T-helper 17 cell (primary cell): ENCODE results near the gene NFAM1. TPM values are rescaled to one million over a fixed set of nuclear protein-coding genes. Genes with fewer than 3 reads are reported as not detected.

ENCODE experiments used
- ATAC-seq: fragments of 150-1000 bp; cut with Tn5 transposase; 2 replicates; pipeline ENCODE4 v1.10.0; 2021; ENCODE audit warnings: mild to moderate bottlenecking, moderate library complexity
- DNase-seq, 3 donors: peaks; one replicate each; pipeline versions ENCODE4 v3.0.0 to v3.0.0-alpha.2; 2020 to 2021
- H3K9me3 ChIP-seq: one replicate; pipeline ENCODE4 v1.7.0; 2013; ENCODE audit warnings: low read length, mild to moderate bottlenecking; ENCODE audit not compliant: control insufficient read depth, poor library complexity, severe bottlenecking
- H3K27ac Mint-ChIP-seq: one replicate; pipeline ENCODE4 v1.8.0; 2022; ENCODE audit warnings: mild to moderate bottlenecking, moderate library complexity, mixed read lengths
- H3K27me3 Mint-ChIP-seq: one replicate; pipeline ENCODE4 v1.8.0; 2022; ENCODE audit warnings: mixed read lengths
- H3K36me3 Mint-ChIP-seq: one replicate; pipeline ENCODE4 v1.8.0; 2022; ENCODE audit warnings: low read depth, mixed read lengths
- H3K4me1 Mint-ChIP-seq: one replicate; pipeline ENCODE4 v1.8.0; 2022; ENCODE audit warnings: mild to moderate bottlenecking, mixed read lengths
- H3K4me3 Mint-ChIP-seq: one replicate; pipeline ENCODE4 v1.8.0; 2022; ENCODE audit warnings: mild to moderate bottlenecking, moderate library complexity, mixed read lengths
- total RNA-seq, 4 donors: library from RNA in 2 of 4; stranded (reverse) in 2 of 4; gene quantifications; one replicate each; pipeline ENCODE4 v1.2.3 and lab custom pipeline; 2022 to 2026

NFAM1 gene
- total RNA-seq, 2 donors from 2014 or later, result 0.55 to 2.4 TPM

DNA sequence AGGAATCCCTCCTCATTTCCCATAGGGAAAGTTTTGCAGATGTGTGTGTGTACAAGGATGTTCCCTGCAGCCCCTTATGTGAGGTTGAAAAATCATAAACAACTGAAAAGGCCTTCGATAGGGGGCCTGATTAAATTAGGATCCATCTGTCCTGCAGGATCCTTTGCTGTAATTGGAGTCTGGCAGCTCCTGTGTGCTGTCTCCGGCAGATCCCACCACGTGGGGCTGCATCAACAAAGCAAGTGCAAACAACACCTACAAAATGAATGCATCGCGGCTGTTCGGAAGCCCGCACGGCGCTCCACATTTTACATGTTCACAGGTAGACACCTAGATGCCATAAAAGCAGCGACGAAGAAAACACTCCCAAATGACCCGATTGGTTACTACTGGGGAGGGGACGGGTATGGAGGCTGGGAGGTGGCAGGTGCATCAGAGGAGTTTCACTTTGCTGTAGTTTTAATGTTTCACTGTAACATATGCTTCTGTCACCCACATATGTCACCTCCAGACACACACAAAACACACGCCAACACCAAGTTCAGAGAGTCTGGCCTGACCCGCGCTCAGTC, 52.2 kb downstream of the NFAM1 start:
- Mint-ChIP-seq H3K36me3 (no peaks in the 10 kb centered on the region), H3K27ac (peak overlapping the region; percentile 69)
- no peaks in the 10 kb centered on the region for H3K9me3 ChIP-seq

GRCh38 chr22:42376711-42377554, 55.3 kb downstream of the NFAM1 start:
- H3K27ac Mint-ChIP-seq, result no peak overlapping the region
- H3K27me3 Mint-ChIP-seq, result peaks cover 9% of the 10 kb centered on the region
- no peaks in the 10 kb centered on the region for H3K36me3 Mint-ChIP-seq
- no peaks in the 10 kb centered on the region for H3K9me3 ChIP-seq
- no peak overlapping the region for H3K4me3 Mint-ChIP-seq
- DNase-seq (no peak), ATAC-seq (no peak)
- peaks cover 11% of the 10 kb centered on the region for H3K4me1 Mint-ChIP-seq

More for the DNA sequence above, 52.2 kb downstream of the NFAM1 start:
- no peak for ATAC-seq
- Mint-ChIP-seq H3K4me1 (peaks cover 6% of the 10 kb centered on the region), H3K4me3 (no peak overlapping the region), H3K27me3 (peaks cover 9% of the 10 kb centered on the region)
- DNase-seq, result no peak

DNA sequence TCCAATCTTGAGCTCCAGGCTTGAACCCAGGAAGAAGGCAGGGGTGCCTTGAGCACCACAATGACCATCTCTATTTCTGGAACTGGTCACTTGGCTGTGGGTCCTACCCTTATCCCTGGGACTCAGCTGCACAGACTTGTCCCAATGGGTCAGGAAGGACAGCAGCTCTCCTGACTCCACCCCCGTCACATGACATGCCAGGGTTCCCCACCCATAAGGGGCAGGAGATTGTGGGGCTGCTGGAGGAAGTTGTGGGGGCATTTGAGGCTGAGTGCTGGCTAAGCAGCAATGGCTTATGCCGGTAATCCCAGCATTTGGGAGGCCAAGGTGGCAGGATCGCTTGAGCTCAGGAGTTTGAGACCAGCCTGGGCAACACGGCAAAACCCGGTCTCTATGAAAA, 56.2 kb downstream of the NFAM1 start:
- peaks cover 11% of the 10 kb centered on the region for H3K4me1 Mint-ChIP-seq
- H3K36me3 Mint-ChIP-seq, result no peaks in the 10 kb centered on the region
- H3K27ac Mint-ChIP-seq, result no peak overlapping the region

GRCh38 chr22:42372976-42373375, 59.2 kb downstream of the NFAM1 start:
- Mint-ChIP-seq H3K27me3 (peaks cover 11% of the 10 kb centered on the region), H3K27ac (no peak overlapping the region), H3K4me1 (peaks cover 19% of the 10 kb centered on the region), H3K36me3 (peaks cover 2% of the 10 kb centered on the region), H3K4me3 (no peak overlapping the region)
- ATAC-seq (no peak), DNase-seq (no peak)
- no peaks in the 10 kb centered on the region for H3K9me3 ChIP-seq

More for the DNA sequence above, 56.2 kb downstream of the NFAM1 start:
- Mint-ChIP-seq H3K4me3 (no peak overlapping the region), H3K27me3 (peaks cover 9% of the 10 kb centered on the region)
- ATAC-seq, result no peak
- no peak for DNase-seq
- H3K9me3 ChIP-seq, result no peaks in the 10 kb centered on the region

DNA sequence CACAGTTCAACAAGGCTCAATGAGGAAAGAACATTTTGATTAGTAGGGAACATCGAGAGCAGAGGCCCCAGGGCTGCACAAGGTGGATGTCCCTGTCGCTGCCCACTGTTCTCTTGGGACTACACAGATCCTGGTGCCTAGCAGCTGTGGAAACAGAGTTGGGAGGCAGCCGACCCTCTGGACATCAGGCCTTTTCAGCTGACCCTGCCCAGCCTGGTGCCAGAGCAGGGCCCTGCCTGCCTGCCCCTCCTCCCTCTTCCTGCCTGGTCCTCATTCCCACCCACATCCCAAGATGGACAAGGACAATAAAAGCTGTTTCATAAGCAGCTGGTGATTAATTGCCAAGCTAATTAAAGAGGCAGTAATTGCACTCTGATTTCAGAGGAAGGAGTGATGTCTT, 60.7 kb downstream of the NFAM1 start:
- ATAC-seq, result no peak
- no peak overlapping the region for H3K4me3 Mint-ChIP-seq

DNA sequence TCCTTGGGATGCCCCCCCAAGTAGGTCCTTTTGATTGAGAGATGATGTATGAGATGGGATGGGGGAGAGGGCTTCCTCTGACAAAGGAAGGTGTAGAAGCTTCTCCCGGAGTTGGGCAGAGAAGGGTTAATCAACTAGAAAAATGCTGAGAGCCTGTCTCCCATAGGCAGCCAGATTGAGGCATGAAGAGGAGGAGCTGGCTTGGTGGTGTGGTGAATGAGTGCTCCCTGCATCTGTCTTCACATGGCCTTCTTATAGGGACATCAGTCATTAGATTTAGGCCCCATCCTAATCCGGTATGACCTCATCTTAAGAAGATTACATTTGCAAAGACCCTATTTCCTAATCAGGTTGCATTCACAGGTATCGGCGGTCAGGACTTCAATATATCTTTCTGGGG, 61.1 kb downstream of the NFAM1 start:
- no peak overlapping the region for H3K4me3 Mint-ChIP-seq
- peaks cover 2% of the 10 kb centered on the region for H3K36me3 Mint-ChIP-seq
- peaks cover 16% of the 10 kb centered on the region for H3K27me3 Mint-ChIP-seq
- H3K9me3 ChIP-seq, result no peaks in the 10 kb centered on the region
- H3K27ac Mint-ChIP-seq, result no peak overlapping the region
- ATAC-seq (no peak), DNase-seq (no peak)
- H3K4me1 Mint-ChIP-seq, result peaks cover 21% of the 10 kb centered on the region

More for the DNA sequence above, 60.7 kb downstream of the NFAM1 start:
- Mint-ChIP-seq H3K27me3 (peaks cover 16% of the 10 kb centered on the region), H3K27ac (no peak overlapping the region), H3K4me1 (peaks cover 21% of the 10 kb centered on the region), H3K36me3 (peaks cover 2% of the 10 kb centered on the region)
- no peaks in the 10 kb centered on the region for H3K9me3 ChIP-seq
- no peak for DNase-seq

DNA sequence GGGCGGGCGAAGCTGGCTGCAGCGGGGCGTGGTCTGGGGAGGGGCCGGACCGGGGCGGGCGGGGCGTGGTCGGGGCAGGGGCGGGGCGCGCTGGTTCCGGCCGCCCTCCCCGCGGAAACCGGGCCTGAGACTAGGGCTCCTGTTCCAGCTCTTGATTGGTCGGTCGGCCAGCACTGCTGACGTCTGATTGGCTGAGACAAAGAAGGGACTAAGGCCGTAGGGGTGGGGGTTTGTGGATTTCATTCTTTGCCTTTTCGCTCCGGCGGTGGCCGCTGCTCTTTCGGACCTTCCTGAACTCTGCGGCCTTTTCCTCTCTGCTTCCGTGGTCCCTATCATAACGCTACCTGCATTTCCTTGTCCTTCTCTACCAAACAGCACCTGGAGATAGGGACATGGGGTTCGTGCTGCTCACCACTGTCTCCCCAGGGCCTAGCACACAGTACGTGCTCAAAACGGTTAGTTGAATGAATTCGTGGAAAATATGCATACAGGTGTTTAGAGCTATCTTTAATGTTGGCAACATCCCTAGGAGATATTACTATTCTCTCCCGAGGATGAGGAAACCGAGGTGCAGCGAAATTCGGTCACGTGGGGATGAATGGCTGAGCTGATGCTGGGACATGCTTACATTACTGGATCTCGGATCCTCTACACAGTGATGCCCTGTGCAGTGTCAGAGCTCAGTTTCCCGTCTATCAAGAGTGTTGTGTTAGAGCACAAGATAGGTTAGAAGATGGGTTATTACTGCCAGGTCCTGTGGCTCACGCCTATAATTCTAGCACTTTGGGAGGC, 62.8 kb downstream of the NFAM1 start:
- H3K4me1 Mint-ChIP-seq, result peaks cover 18% of the 10 kb centered on the region
- ATAC-seq (peak; percentile 97), DNase-seq (peak; percentile 66 to 82 (median 78))
- peaks cover 23% of the 10 kb centered on the region for H3K27me3 Mint-ChIP-seq
- peaks cover 2% of the 10 kb centered on the region for H3K36me3 Mint-ChIP-seq
- no peaks in the 10 kb centered on the region for H3K9me3 ChIP-seq
- H3K4me3 Mint-ChIP-seq, result peak overlapping the region; percentile 96
- peak overlapping the region; percentile 79 for H3K27ac Mint-ChIP-seq

- H3K27ac Mint-ChIP-seq, result no peak overlapping the region
- H3K27me3 Mint-ChIP-seq, result peaks cover 23% of the 10 kb centered on the region
- H3K9me3 ChIP-seq, result no peaks in the 10 kb centered on the region
- ATAC-seq (peak; percentile 50), DNase-seq (peak; percentile 17 to 25 (median 19))
- H3K4me3 Mint-ChIP-seq, result peak overlapping the region; percentile 96
- peaks cover 17% of the 10 kb centered on the region for H3K4me1 Mint-ChIP-seq
- H3K36me3 Mint-ChIP-seq, result peaks cover 2% of the 10 kb centered on the region
Measured at GRCh38 chr22:42368379-42369249, 63.6 kb downstream of the NFAM1 start.

GRCh38 chr22:42367980-42368378, 64.2 kb downstream of the NFAM1 start:
- peaks cover 2% of the 10 kb centered on the region for H3K36me3 Mint-ChIP-seq
- peaks cover 17% of the 10 kb centered on the region for H3K4me1 Mint-ChIP-seq
- ATAC-seq, result no peak
- no peak overlapping the region for H3K27ac Mint-ChIP-seq
- DNase-seq, result no peak
- H3K4me3 Mint-ChIP-seq, result peak overlapping the region; percentile 96
- peaks cover 23% of the 10 kb centered on the region for H3K27me3 Mint-ChIP-seq
- H3K9me3 ChIP-seq, result no peaks in the 10 kb centered on the region

GRCh38 chr22:42366806-42367581, 65.2 kb downstream of the NFAM1 start:
- Mint-ChIP-seq H3K36me3 (peaks cover 5% of the 10 kb centered on the region), H3K27ac (no peak overlapping the region), H3K4me3 (peak overlapping the region; percentile 96), H3K4me1 (peaks cover 17% of the 10 kb centered on the region), H3K27me3 (peaks cover 30% of the 10 kb centered on the region)
- no peaks in the 10 kb centered on the region for H3K9me3 ChIP-seq
- ATAC-seq (no peak), DNase-seq (no peak)

GRCh38 chr22:42365942-42366695, 66.1 kb downstream of the NFAM1 start:
- DNase-seq (no peak), ATAC-seq (no peak)
- Mint-ChIP-seq H3K27ac (no peak overlapping the region), H3K4me1 (peaks cover 17% of the 10 kb centered on the region), H3K27me3 (peaks cover 38% of the 10 kb centered on the region), H3K36me3 (peaks cover 5% of the 10 kb centered on the region), H3K4me3 (no peak overlapping the region)
- no peaks in the 10 kb centered on the region for H3K9me3 ChIP-seq
